ENCODE measurements around the gene ADIPOQ. TPM values are rescaled to one million over a fixed set of nuclear protein-coding genes. Genes with fewer than 3 reads are reported as not detected.
"Not testable (repeated sequence)": the region's sequence is repeated elsewhere in the genome, so short reads cannot be mapped to it uniquely, and the experiment has no call there.

The ADIPOQ gene
- total RNA-seq, 1 experiment from 2014 or later: not detected

DNA sequence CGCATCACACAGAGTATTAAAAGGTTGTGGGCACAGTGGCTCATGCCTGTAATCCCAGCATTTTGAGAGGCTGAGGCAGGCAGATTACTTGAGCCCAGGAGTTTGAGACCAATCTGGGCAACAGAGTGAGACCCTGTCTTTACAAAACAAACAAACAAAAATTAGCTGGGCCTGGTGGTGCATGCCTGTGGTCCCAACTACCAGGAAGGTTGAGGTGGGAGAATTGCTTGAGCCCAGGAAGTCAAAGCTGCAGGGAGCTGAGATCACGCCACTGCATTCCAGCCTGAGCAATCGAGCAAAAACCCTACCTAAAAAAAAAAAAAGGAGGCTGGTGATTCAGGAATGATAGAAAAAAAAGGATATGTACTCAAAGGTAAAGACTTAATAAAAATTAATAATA, 59.6 kb downstream of the ADIPOQ start:
- DNase-seq (ENCODE audit: low read depth, low spot score) (no peak), ATAC-seq (no peak)
- H3K27ac ChIP-seq (ENCODE audit: low read length): no peak overlapping the region
- in situ Hi-C loops (cut with HindIII; ENCODE audit: low pct_unique_long_range_greater_than_20kb, low sequenced_read_pairs): no loop called here
- intact Hi-C loops (cut with micrococcal nuclease; ENCODE audit: unreplicated experiment): no loop called here
- H3K4me1 ChIP-seq (ENCODE audit: control insufficient read depth, insufficient read depth, low read length): no peaks in the 10 kb centered on the region
- H3K9me3 ChIP-seq (ENCODE audit: control insufficient read depth, insufficient read depth, low read depth, low read length): no peaks in the 10 kb centered on the region
- CTCF ChIA-PET: no interaction called here
- H3K36me3 ChIP-seq (ENCODE audit: control insufficient read depth, insufficient read depth, low read length): no peaks in the 10 kb centered on the region
- H3K27me3 ChIP-seq (ENCODE audit: control insufficient read depth, insufficient read depth, low read length): no peaks in the 10 kb centered on the region
- POLR2A ChIA-PET: no interaction called here
- TF ChIP-seq POLR2AphosphoS5 (IDR thresholded peaks at IDR 0.05; ENCODE audit: low read depth, low read length) (no peak), SIN3A (IDR thresholded peaks at IDR 0.05; ENCODE audit: borderline replicate concordance, insufficient read depth, low read depth, low read length) (no peak), TCF7L2 (IDR thresholded peaks at IDR 0.05; ENCODE audit: low read depth, low read length) (no peak)
- TF ChIP-seq, protein P1, sequence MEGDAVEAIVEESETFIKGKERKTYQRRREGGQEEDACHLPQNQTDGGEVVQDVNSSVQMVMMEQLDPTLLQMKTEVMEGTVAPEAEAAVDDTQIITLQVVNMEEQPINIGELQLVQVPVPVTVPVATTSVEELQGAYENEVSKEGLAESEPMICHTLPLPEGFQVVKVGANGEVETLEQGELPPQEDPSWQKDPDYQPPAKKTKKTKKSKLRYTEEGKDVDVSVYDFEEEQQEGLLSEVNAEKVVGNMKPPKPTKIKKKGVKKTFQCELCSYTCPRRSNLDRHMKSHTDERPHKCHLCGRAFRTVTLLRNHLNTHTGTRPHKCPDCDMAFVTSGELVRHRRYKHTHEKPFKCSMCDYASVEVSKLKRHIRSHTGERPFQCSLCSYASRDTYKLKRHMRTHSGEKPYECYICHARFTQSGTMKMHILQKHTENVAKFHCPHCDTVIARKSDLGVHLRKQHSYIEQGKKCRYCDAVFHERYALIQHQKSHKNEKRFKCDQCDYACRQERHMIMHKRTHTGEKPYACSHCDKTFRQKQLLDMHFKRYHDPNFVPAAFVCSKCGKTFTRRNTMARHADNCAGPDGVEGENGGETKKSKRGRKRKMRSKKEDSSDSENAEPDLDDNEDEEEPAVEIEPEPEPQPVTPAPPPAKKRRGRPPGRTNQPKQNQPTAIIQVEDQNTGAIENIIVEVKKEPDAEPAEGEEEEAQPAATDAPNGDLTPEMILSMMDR (IDR thresholded peaks at IDR 0.05): no peak
- TF ChIP-seq, protein P2, sequence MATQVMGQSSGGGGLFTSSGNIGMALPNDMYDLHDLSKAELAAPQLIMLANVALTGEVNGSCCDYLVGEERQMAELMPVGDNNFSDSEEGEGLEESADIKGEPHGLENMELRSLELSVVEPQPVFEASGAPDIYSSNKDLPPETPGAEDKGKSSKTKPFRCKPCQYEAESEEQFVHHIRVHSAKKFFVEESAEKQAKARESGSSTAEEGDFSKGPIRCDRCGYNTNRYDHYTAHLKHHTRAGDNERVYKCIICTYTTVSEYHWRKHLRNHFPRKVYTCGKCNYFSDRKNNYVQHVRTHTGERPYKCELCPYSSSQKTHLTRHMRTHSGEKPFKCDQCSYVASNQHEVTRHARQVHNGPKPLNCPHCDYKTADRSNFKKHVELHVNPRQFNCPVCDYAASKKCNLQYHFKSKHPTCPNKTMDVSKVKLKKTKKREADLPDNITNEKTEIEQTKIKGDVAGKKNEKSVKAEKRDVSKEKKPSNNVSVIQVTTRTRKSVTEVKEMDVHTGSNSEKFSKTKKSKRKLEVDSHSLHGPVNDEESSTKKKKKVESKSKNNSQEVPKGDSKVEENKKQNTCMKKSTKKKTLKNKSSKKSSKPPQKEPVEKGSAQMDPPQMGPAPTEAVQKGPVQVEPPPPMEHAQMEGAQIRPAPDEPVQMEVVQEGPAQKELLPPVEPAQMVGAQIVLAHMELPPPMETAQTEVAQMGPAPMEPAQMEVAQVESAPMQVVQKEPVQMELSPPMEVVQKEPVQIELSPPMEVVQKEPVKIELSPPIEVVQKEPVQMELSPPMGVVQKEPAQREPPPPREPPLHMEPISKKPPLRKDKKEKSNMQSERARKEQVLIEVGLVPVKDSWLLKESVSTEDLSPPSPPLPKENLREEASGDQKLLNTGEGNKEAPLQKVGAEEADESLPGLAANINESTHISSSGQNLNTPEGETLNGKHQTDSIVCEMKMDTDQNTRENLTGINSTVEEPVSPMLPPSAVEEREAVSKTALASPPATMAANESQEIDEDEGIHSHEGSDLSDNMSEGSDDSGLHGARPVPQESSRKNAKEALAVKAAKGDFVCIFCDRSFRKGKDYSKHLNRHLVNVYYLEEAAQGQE (IDR thresholded peaks at IDR 0.05; ENCODE audit: insufficient read depth in 1 of 2, low read depth in 2 of 2, low read length in 1 of 2): no peak
- H3K4me3 ChIP-seq (ENCODE audit: low read depth in 2 of 2, low read length in 2 of 2): no peak overlapping the region
- no TSS peak for BruUV-seq (replicated peaks)

DNA sequence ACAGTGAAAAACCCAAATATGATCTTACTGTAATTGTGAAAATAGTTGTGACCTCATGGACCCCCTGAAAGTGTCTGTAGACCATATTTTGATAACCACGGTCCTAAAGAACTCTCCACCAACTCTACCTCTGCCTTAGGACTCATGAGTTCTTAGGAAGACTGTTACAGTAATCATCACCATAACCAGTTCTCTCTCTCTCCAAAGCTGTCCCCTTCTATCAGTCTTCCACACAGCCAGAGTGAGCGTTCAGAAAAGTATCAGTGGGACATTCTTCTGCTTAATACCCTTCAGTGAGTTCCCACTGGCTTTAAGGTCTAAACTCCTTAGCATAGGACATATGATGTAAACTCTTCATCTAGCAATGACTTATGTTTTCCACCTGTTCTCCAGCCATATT, 60.2 kb downstream of the ADIPOQ start:
- Histone ChIP-seq H3K4me3 (ENCODE audit: low read depth in 2 of 2, low read length in 2 of 2) (no peak overlapping the region), H3K27ac (ENCODE audit: low read length) (no peak overlapping the region), H3K4me1 (ENCODE audit: control insufficient read depth, insufficient read depth, low read length) (no peaks in the 10 kb centered on the region), H3K36me3 (ENCODE audit: control insufficient read depth, insufficient read depth, low read length) (no peaks in the 10 kb centered on the region), H3K27me3 (ENCODE audit: control insufficient read depth, insufficient read depth, low read length) (no peaks in the 10 kb centered on the region), H3K9me3 (ENCODE audit: control insufficient read depth, insufficient read depth, low read depth, low read length) (no peaks in the 10 kb centered on the region)
- intact Hi-C loops (cut with micrococcal nuclease; ENCODE audit: unreplicated experiment) (no loop called here), in situ Hi-C loops (cut with HindIII; ENCODE audit: low pct_unique_long_range_greater_than_20kb, low sequenced_read_pairs) (no loop called here)
- ChIA-PET POLR2A (no interaction called here), CTCF (no interaction called here)
- ATAC-seq (peak; percentile 34; the same call in 1 of the 2 replicates), DNase-seq (ENCODE audit: low read depth, low spot score) (no peak)
- no TSS peak for BruUV-seq (replicated peaks)
- no peak for TF ChIP-seq SIN3A (IDR thresholded peaks at IDR 0.05; ENCODE audit: borderline replicate concordance, insufficient read depth, low read depth, low read length)
- TF ChIP-seq, protein P2 (IDR thresholded peaks at IDR 0.05; ENCODE audit: insufficient read depth in 1 of 2, low read depth in 2 of 2, low read length in 1 of 2): no peak
- TF ChIP-seq POLR2AphosphoS5 (IDR thresholded peaks at IDR 0.05; ENCODE audit: low read depth, low read length): no peak
- TF ChIP-seq TCF7L2 (IDR thresholded peaks at IDR 0.05; ENCODE audit: low read depth, low read length): no peak
- TF ChIP-seq, protein P1 (IDR thresholded peaks at IDR 0.05): no peak

DNA sequence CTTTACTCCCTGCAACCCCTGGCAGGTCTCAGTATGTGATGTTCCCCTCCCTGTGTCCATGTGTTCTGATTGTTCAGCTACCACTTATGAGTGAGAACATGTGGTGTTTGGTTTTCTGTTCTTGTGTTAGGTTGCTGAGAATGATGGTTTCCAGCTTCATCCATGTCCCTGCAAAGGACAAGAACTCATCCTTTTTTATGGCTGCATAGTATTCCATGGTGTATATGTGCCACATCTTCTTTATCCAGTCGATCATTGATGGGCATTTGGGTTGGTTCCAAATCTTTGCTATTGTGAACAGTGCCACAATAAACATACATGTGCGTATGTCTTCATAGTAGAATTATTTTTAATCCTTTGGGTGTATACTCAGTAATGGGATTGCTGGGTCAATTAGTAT, 61.2 kb downstream of the ADIPOQ start:
- CTCF ChIA-PET; H3K36me3 ChIP-seq (ENCODE audit: control insufficient read depth, insufficient read depth, low read length); ATAC-seq; DNase-seq (ENCODE audit: low read depth, low spot score); in situ Hi-C loops (cut with HindIII; ENCODE audit: low pct_unique_long_range_greater_than_20kb, low sequenced_read_pairs); H3K9me3 ChIP-seq (ENCODE audit: control insufficient read depth, insufficient read depth, low read depth, low read length); POLR2A ChIA-PET; H3K27ac ChIP-seq (ENCODE audit: low read length); H3K4me1 ChIP-seq (ENCODE audit: control insufficient read depth, insufficient read depth, low read length); H3K4me3 ChIP-seq (ENCODE audit: low read depth in 2 of 2, low read length in 2 of 2); H3K27me3 ChIP-seq (ENCODE audit: control insufficient read depth, insufficient read depth, low read length); intact Hi-C loops (cut with micrococcal nuclease; ENCODE audit: unreplicated experiment); BruUV-seq (replicated peaks): not testable (repeated sequence)

DNA sequence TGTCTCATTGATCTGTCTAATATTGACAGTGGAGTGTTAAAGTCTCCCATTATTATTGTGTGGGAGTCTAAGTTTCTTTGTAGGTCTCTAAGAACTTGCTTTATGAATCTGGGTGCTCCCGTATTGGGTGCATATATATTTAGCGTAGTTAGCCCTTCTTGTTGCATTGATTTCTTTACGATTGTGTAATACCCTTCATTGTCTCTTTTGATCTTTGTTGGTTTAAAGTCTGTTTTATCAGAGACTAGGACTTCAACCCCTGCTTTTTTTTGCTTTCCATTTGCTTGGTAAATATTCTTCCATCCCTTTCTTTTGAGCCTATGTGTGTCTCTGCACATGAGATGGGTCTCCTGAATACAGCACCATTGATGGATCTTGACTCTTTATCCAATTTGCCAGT, 64.6 kb downstream of the ADIPOQ start:
- ATAC-seq: not testable (repeated sequence)

More for the DNA sequence above, 64.6 kb downstream of the ADIPOQ start:
- H3K9me3 ChIP-seq (ENCODE audit: control insufficient read depth, insufficient read depth, low read depth, low read length); intact Hi-C loops (cut with micrococcal nuclease; ENCODE audit: unreplicated experiment); H3K4me1 ChIP-seq (ENCODE audit: control insufficient read depth, insufficient read depth, low read length); POLR2A ChIA-PET; in situ Hi-C loops (cut with HindIII; ENCODE audit: low pct_unique_long_range_greater_than_20kb, low sequenced_read_pairs); H3K4me3 ChIP-seq (ENCODE audit: low read depth in 2 of 2, low read length in 2 of 2); H3K36me3 ChIP-seq (ENCODE audit: control insufficient read depth, insufficient read depth, low read length); H3K27me3 ChIP-seq (ENCODE audit: control insufficient read depth, insufficient read depth, low read length); BruUV-seq (replicated peaks); H3K27ac ChIP-seq (ENCODE audit: low read length); DNase-seq (ENCODE audit: low read depth, low spot score): not testable (repeated sequence)
- CTCF ChIA-PET: interaction anchor here (0.7 kb wide), 1 partner anchor 258 kb away, joined by 3 read pairs; no protein-coding TSS in a partner anchor

Data from Panc1 (cell line).